Lower leg skin (tissue), 3 donors: ENCODE results near the gene FILIP1.

Source experiments
- CTCF ChIP-seq, 3 donors: fragments of 450-650 bp; IDR thresholded peaks; one replicate each; pipeline ENCODE4 v1.5.1; 2016; ENCODE audit warnings: antibody characterized with exemption in 3 of 3, mild to moderate bottlenecking in 3 of 3, moderate library complexity in 2 of 3
- POLR2A ChIP-seq, 2 donors: fragments of 450-650 bp; IDR thresholded peaks; one replicate each; pipeline ENCODE4 v1.6.1; 2016 to 2017; ENCODE audit warnings: antibody characterized with exemption in 2 of 2, mild to moderate bottlenecking in 1 of 2, moderate library complexity in 1 of 2

- TF ChIP-seq CTCF (IDR thresholded peaks at IDR 0.05) (no peak), POLR2A (IDR thresholded peaks at IDR 0.05) (no peak)
Observed at GRCh38 chr6:75278474-75279077, 215.0 kb downstream of the FILIP1 start.
